Measurements from ENCODE around the gene LTBP1. TPM values are rescaled to one million over a fixed set of nuclear protein-coding genes. Genes with fewer than 3 reads are reported as not detected.
"Not testable (repeated sequence)": the region's sequence is repeated elsewhere in the genome, so short reads cannot be mapped to it uniquely, and the experiment has no call there.

Gene LTBP1
- polyA plus RNA-seq, 4 donors: 62.8 to 133 (median 94.1) TPM

DNA sequence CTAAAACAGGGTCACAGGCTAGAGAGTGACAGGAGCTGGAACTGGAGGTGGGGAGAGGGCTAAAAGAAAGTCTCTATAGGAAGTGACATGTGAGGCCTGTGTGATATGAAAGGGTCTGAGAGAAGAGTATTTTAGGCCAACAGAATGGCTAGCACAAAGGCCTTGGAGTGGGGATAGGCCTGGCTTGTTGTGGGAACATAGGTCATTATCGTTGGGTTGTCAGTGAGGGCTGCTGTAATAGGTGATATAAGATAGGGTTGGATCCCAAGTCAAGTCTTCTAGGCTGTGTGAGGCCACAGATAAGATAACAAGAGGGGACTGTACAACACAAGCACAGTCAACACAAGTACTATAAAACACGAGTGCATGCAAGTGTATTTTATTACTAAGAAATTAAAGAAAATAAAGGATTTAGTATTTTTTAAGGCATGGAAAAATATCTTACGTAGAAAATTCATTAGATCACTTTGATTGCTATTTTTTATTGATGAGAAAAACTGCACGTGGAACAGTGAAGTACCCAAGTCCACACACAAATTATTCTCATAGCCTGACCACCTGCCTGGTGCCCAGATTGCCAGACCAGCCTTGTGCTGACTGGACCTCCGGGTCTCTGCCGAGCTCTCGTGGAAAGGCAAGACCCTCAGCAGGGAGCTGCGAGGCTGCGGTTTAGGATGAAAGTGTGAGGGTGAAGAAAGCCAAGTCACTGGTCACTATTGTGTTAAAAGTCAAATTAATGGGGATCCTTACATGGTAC, 14.1 kb downstream of the LTBP1 start:
- DNase-seq (ENCODE audit: low read depth in 4 of 4, low spot score in 3 of 4): no peak

DNA sequence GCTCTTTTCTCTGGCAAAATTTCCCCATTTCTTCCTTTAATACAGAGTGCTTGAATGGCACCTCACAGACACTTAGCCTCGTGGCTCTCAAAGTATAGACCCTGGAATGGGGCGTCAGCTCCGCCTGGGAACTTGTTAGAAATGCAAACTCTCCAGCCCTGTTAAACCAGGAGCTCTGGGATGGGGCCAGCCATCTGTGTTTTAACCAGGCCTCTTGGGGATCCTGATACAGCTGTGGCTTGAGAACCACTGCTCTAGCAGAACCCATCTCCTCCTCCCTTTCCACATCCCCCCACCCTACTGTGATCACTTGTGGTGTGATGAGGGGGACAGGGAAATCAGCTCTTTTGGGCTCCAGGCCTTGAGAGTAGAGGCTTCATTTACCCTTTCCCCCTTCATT, 15.9 kb downstream of the LTBP1 start:
- no peak for DNase-seq (ENCODE audit: low read depth in 4 of 4, low spot score in 3 of 4)

DNA sequence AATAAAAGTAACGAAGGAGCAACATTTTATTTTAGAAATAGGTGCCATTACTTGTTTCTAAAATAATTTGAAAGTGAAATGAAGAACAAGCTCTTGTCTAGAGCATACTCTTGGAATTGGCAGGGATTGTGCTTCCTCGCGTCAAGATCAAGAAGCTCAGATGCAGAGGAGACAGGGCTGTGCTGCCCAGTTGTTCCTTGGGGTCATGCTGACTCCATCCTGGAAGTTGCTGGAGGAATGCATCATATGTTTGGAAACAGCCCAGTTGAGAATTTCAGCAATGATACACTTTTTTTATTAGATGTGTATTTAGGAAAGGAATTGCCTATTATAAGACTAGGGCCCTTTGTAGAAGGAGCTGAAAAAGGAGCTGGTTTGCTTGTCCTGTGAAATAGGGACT, 17.2 kb downstream of the LTBP1 start:
- no peak for DNase-seq (ENCODE audit: low read depth in 4 of 4, low spot score in 3 of 4)

DNA sequence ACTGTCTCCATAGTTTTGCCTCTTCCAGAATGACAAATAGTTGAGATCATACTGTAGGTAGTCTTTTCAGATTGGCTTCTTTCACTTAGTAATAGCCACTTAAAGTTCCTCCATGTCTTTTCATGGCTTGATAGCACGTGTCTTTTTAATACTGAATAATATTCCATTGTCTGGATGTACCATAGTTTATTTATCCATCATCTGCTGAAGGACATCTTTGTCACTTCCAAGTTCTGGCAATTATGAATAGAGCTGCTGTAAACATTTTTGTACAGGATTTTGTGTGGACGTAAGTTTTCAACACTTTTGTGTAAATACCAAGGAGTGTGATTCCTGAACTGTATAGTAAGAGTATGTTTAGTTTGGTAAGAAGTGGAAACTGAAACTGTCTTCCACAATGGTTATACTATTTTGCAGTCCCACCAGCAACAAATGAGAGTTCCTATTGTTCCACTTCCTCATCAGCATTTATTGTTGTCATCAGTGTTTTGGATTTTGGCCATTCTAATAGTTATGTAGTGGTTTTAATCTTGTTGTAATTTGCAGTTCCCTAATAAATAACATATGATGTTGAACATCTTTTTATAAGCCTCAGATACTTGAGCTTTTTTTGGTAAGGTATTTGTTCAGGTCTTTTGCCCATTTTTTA, 18.9 kb downstream of the LTBP1 start:
- no peak for DNase-seq (ENCODE audit: low read depth in 4 of 4, low spot score in 3 of 4)

DNA sequence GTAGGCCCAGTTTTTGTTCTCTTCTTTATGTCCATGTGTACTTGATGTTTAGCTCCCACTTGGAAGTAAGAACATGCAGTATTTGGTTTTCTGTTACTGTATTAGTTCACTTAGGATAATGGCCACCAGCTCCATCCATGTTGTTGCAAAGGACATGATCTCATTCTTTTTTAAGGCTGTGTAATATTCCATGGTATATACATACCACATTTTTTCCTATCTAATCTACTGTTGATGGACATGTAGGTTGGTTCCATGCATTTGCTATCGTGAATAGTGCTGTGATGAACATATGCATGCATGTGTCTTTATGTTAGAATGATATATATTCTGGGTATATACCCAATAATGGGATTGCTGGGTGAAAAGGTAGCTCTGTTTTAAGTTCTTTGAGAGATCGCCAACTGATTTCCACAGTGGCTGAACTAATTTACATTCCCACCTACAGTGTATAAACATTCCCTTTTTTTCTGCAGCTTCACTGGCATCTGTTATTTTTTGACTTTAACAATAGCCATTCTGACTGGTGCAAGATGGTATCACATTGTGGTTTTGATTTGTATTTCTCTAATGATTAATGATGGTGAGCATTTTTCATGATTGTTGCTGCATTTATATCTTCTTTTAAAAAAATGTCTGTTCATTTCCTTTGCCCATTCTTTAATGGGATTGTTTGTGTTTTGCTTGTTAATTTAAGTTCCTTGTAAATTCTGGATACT, 22.9 kb downstream of the LTBP1 start:
- DNase-seq (ENCODE audit: low read depth in 4 of 4, low spot score in 3 of 4): no peak

DNA sequence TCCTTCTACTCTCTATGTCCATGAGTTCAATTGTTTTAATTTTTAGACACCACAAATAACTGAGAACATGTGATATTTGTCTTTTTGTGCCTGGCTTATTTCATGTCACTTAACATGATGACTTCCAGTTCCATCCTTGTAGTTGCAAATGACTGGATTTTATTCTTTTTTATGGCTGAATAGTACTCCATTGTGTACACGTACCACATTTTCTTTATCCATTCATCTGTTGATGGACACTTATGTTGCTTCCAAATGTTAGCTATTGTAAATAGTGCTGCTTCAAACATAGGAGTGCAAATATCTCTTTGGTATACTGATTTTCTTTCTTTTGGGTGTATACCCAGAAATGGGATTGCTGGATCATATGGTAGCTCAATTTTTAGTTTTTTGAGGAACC, 27.0 kb downstream of the LTBP1 start:
- DNase-seq (ENCODE audit: low read depth in 4 of 4, low spot score in 3 of 4): not testable (repeated sequence)

DNA sequence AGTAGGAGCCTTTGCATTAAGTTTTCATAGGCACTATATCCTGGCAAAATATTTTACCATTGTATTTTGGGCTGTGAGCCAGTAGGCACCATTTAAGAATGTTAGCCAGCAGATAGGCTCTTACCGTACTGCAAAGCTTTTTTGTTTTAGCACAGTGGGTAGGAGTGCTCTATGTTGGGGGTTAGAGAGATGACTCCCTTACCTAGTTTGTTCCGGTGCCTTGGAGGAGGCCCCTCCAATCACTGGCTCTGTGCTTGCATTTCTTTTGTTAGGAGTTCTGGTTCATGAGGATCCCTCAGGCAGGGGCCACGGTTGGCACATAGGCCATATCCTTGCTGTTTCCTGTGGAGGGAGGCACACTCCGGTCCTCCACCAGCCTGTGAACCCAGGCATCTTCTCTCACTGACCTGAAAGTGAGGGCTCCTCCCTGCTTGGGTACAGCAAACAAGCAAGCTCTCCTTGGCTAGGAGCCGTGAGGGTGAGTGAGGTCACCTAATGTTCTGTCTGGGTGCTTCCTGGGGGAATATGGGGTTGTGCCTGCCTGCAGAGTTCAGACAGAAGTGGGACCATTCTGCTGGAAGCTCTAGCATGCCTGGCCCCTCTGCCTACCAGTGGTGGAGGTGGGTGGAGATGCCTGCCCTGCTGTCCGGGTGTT, 29.8 kb downstream of the LTBP1 start:
- no peak for DNase-seq (ENCODE audit: low read depth in 4 of 4, low spot score in 3 of 4)

DNA sequence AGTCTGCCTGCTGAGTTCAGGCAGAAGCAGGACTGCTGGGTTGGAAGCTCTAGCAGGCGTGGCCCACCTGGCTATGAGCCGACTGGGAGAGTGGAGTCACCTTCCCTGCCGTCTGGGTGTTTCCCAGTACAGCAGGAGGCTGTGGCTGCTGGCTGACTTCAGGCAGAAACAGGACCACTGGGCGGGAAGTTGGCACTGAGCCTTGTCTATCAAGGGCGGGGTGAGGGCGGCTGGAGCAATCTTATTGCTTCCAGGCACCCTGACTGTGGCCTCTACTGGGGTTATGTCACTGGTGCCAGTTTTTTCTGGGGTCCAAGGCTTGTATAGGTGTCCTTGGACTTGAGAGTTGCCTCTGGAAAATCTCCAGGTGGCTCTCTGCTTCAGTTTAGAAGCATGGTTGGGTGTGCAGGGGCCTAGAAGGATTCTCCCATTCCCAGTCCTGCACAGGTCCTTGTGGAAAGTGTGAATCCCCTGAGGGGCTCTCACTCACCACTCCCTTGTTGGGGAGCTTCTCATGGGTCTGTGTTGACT, 30.5 kb downstream of the LTBP1 start:
- DNase-seq (ENCODE audit: low read depth in 4 of 4, low spot score in 3 of 4): no peak

DNA sequence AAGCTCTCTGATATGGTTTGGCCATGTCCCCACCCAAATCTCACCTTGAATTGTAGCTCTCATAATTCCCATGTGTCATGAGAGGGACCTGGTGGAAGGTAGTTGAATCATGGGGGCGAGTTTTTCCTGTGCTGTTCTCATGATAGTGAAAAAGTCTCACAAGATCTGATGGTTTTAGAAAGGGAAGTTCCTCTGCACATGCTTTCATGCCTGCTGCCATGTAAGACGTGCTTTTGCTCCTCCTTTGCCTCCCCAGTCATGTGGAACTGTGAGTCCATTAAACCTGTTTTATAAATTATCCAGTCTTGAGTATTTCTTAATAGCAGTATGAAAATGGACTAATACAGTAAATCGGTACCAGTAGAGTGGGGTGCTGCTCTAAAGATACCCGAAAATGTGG, 34.9 kb downstream of the LTBP1 start:
- no peak for DNase-seq (ENCODE audit: low read depth in 4 of 4, low spot score in 3 of 4)

DNA sequence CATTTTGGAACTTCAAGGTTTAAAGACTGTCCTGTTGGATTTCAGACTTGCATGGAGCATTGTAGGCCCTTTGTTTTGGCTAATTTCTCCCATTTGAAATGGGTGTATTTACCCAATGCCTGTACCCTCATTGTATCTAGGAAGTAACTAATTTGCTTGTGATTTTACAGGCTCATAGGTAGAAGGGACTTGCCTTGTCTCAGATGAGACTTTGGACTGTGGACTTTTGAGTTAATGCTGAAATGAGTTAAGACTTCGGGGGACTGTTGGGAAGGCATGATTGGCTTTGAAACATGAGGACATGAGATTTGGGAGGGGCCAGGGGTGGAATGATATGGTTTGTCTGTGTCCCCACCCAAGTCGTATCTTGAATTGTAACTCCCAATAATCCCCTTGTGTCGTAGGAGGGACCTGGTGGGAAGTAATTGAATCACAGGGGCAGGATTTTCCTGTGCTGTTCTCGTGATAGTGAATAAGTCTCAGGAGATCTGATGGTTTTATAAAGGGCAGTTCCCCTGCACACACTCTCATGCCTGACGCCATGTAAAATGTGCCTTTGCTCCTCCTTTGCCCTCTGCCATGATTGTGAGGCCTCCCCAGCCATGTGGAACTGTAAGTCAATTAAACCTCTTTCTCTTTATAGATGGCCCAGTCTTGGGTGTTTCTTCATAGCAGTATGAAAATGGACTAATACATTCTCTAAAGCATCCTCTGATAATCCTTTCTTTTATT, 36.6 kb downstream of the LTBP1 start:
- DNase-seq (ENCODE audit: low read depth in 4 of 4, low spot score in 3 of 4): not testable (repeated sequence)

DNA sequence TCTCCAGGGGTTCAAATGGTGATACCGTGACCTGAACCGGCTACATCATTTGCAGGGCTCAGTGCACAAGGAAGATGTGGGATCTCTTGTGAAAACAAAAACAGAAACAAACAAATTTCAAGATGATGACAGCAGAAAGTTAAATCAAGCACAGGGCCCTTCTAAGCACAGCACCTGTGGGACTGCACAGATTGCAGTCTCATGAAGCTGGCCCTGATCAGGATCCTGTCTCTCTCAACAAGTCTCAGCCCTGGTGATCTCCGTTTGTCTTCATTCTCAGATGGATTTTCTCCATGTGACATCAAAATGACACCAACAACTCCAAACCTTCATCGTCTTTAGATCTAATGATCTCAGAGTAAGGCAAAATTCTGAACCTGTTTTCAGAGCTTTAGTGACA, 39.7 kb downstream of the LTBP1 start:
- no peak for DNase-seq (ENCODE audit: low read depth in 4 of 4, low spot score in 3 of 4)

DNA sequence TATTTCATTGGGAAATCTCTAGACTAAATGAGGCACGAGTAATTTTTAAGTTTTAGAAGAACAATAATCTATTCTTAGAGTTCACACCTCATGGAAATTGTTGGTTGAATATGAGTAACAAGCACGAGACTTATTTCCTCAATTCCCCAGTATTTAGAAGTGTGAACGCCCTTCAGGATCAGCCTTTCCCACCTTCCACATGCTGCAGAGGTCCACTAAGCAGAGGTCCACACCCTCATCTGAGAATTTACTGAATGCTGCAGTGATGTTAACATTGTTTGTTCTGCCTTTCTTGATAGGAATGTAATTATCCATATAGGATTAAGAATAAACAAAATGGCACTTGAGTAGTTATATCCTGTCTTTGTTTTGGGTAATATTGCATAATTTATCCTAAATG, 41.8 kb downstream of the LTBP1 start:
- no peak for DNase-seq (ENCODE audit: low read depth in 4 of 4, low spot score in 3 of 4)

DNA sequence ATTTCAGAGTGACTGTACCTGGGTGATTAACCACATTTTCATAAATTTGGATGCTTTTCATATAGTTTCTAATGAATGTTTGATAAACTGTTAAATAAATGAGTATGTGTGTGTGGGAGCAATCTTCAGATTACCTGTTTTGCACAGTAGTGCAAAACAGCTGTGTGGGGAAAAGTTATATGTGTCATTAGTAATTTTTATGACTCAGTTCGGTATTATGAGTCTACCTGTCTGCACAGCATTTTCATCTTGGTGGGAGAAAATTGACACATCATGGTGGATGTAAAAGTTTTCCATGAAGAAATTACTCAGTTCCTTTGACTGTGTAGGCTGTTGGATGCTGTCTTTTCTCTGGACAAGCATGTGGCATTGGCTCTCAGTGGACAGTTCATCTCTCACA, 43.8 kb downstream of the LTBP1 start:
- DNase-seq (ENCODE audit: low read depth in 4 of 4, low spot score in 3 of 4): no peak

DNA sequence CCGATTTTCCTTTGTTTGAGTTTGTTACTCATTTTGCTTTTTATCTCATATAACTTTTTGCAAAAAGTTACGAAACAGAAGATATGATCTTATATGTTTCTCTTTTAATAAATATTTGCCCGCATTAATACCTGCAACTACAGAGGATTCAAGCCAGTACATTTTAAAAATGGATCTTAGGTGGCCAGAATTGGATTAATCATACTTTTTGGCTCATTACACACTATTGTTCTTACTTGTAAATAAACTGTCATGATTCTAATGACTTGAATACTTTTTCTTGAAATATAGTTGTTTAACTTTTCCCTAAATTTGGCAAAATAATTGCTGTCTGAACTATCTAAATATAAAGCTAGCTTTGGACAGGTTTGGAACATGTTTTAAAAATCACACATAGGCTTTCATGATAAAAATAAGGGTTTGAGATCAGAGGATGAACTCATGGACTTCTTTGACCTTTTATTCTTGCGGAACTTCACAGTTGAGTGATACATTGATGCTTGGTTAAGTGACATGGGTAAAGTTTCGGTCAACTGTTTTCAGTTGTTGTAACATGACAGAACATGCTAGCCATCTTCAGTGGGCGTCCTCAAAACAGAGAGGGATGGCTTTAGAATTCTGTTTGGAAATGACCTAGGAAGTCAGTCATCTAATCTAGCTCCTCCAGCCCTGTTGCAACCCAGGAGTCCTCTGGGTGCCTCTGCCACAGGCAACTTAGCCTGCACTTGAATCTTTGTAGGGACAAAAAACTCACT, 44.5 kb downstream of the LTBP1 start:
- DNase-seq (ENCODE audit: low read depth in 4 of 4, low spot score in 3 of 4): no peak

DNA sequence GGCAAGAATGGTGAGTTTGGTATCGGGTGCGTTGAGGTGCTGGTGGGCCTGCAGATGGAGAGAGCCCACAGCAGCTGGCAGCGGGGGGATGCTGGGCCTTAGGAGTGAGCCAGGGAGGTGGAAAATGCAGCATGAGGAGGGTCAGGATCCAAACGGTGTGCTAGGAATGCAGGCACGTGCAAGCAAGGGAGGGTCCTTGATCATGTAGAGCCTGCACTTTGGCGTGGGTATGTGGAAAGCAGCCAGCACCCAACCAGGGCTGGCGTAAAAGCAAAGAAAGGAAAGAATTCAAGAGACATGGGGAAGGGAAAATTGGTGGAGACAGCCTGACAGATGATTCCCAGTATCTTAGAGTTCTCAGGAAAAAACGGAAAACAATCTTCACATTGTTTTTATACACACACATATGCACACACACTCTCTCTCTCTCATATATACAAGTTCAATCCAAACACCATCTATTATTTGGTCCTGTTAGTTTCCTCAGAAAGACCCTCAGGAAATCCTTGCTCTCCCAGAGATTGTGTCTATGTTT, 46.3 kb downstream of the LTBP1 start:
- no peak for DNase-seq (ENCODE audit: low read depth in 4 of 4, low spot score in 3 of 4)

DNA sequence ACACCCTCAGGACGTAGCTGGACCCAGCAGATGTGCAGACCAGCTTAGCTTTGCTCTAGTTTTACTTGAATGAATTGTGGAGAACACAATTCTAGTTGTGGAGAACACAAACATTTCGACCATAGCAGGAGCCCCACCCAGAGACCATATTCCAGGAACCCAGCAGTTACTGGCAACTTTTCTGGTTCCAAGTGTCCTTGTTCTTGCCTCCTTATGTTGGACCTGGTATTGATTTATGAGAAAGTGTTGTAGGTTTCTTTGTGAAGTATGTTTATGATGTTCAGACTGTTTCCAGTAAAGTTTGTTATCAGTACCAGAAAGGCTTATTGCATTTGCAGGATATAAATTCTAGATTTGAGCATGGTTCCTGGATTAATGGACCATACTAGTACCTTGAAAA, 51.0 kb downstream of the LTBP1 start:
- no peak for DNase-seq (ENCODE audit: low read depth in 4 of 4, low spot score in 3 of 4)

DNA sequence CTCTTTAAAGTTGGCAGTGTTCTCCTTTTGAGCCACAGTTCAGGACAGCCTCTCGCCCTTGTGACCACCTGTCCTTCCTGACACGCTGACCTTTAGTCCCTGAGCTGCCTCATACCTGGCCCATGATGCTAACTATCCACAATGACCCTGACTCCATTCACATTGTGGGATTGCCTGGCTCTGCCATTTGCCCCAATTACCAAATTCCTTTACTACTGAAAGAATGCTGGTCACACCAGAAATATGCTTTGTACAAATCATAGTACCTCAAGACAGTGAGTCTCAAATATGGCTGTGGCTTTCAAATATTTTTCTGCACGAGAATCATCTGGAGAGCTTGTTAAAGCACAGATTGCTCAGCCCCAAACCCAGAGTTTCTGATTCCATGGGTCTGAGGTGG, 54.2 kb downstream of the LTBP1 start:
- DNase-seq (ENCODE audit: low read depth in 4 of 4, low spot score in 3 of 4): no peak

DNA sequence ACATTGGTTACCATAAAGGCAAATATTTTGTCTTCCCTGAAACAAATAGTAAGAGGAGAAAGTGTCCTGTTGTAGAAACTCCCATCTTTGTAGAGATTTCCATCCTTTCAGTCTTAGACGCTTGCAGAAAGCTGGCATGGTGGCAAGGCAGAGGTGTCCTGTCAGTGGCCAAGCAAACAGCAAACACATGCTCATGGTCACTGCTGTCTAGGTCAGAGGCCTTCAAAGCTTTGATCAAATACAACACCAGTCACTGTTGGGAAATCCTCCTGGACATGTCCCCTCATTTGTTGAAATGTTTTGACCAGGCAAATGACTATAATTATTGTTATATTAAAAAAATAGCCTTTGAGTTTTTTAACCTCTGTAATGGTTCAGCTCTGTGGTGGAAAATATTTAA, 55.1 kb downstream of the LTBP1 start:
- no peak for DNase-seq (ENCODE audit: low read depth in 4 of 4, low spot score in 3 of 4)

DNA sequence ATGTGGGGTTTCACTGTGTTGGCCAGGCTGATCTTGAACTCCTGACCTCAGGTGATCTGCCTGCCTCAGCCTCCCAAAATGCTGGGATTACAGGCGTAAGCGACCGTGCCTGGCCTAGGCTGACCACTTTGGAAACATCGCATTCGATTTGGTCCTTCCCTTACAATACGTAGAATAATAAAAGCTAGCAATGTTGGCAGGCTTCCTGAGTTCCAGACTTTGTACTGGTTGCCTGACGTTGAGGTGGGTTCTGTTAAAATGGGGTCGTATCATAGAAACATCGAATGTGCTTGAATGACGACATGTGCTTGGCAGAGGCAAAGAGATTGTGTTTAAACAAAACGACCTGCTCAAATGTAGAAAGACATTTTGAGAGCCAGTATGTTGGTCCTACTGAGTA, 56.1 kb downstream of the LTBP1 start:
- no peak for DNase-seq (ENCODE audit: low read depth in 4 of 4, low spot score in 3 of 4)

All from left renal pelvis (tissue), 4 donors.